Parathyroid adenoma (tissue), 2 donors: ENCODE results near the gene TRAFD1.

Source experiments
- H2AFZ ChIP-seq: fragments of 300-600 bp; sonication (generic); one replicate; pipeline ENCODE4 v1.7.0; 2017; ENCODE audit warnings: antibody characterized with exemption, mild to moderate bottlenecking
- H3K27ac ChIP-seq: fragments of 300-600 bp; sonication (generic); one replicate; pipeline ENCODE4 v1.7.0; 2017
- H3K27me3 ChIP-seq: fragments of 300-600 bp; sonication (generic); one replicate; pipeline ENCODE4 v1.7.0; 2017; ENCODE audit warnings: low read length; ENCODE audit not compliant: control insufficient read depth, insufficient read depth
- H3K36me3 ChIP-seq: fragments of 300-600 bp; sonication (generic); one replicate; pipeline ENCODE4 v1.7.0; 2017; ENCODE audit warnings: low read length; ENCODE audit not compliant: control insufficient read depth, insufficient read depth
- H3K4me1 ChIP-seq: fragments of 300-600 bp; sonication (generic); one replicate; pipeline ENCODE4 v1.7.0; 2017; ENCODE audit warnings: control low read depth
- H3K4me2 ChIP-seq: fragments of 300-600 bp; sonication (generic); one replicate; pipeline ENCODE4 v1.7.0; 2017; ENCODE audit warnings: low read length
- H3K4me3 ChIP-seq: fragments of 300-600 bp; sonication (generic); one replicate; pipeline ENCODE4 v1.7.0; 2017; ENCODE audit warnings: low read depth, low read length
- H3K79me2 ChIP-seq: fragments of 300-600 bp; sonication (generic); one replicate; pipeline ENCODE4 v1.7.0; 2017; ENCODE audit warnings: control low read depth
- H3K9ac ChIP-seq: fragments of 300-600 bp; sonication (generic); one replicate; pipeline ENCODE4 v1.7.0; 2017; ENCODE audit warnings: mild to moderate bottlenecking
- H3K9me3 ChIP-seq: fragments of 300-600 bp; sonication (generic); one replicate; pipeline ENCODE4 v1.7.0; 2017; ENCODE audit warnings: low read length; ENCODE audit not compliant: control insufficient read depth
- TF ChIP-seq, protein P1 (sequence below): fragments of 300-600 bp; sonication (generic); IDR thresholded peaks from one replicate; pipeline ENCODE4 v1.7.0; 2017; ENCODE audit warnings: antibody characterized with exemption, mild to moderate bottlenecking
- donor health status: primary hyperparathyroidism.

The TRAFD1 gene

GRCh38 chr12:112160611-112161010 is 35.3 kb downstream of the TRAFD1 start:
- Histone ChIP-seq H3K9ac (no peak overlapping the region), H3K27ac (no peak overlapping the region), H3K27me3 (no peaks in the 10 kb centered on the region), H2AFZ (no peak overlapping the region), H3K36me3 (no peaks in the 10 kb centered on the region), H3K79me2 (no peaks in the 10 kb centered on the region), H3K4me1 (no peaks in the 10 kb centered on the region), H3K4me3 (no peak overlapping the region), H3K4me2 (no peak overlapping the region), H3K9me3 (no peaks in the 10 kb centered on the region)
- TF ChIP-seq, protein P1, sequence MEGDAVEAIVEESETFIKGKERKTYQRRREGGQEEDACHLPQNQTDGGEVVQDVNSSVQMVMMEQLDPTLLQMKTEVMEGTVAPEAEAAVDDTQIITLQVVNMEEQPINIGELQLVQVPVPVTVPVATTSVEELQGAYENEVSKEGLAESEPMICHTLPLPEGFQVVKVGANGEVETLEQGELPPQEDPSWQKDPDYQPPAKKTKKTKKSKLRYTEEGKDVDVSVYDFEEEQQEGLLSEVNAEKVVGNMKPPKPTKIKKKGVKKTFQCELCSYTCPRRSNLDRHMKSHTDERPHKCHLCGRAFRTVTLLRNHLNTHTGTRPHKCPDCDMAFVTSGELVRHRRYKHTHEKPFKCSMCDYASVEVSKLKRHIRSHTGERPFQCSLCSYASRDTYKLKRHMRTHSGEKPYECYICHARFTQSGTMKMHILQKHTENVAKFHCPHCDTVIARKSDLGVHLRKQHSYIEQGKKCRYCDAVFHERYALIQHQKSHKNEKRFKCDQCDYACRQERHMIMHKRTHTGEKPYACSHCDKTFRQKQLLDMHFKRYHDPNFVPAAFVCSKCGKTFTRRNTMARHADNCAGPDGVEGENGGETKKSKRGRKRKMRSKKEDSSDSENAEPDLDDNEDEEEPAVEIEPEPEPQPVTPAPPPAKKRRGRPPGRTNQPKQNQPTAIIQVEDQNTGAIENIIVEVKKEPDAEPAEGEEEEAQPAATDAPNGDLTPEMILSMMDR, result no peak

GRCh38 chr12:112161711-112162110 is 36.4 kb downstream of the TRAFD1 start:
- Histone ChIP-seq H3K27ac (no peak overlapping the region), H3K4me3 (no peak overlapping the region), H3K27me3 (no peaks in the 10 kb centered on the region), H3K79me2 (no peaks in the 10 kb centered on the region), H3K36me3 (no peaks in the 10 kb centered on the region), H3K4me1 (no peaks in the 10 kb centered on the region), H3K4me2 (no peak overlapping the region), H2AFZ (no peak overlapping the region), H3K9ac (no peak overlapping the region), H3K9me3 (no peaks in the 10 kb centered on the region)
- TF ChIP-seq, protein P1, result no peak

GRCh38 chr12:112162241-112162790 is 37.0 kb downstream of the TRAFD1 start:
- Histone ChIP-seq H3K36me3 (no peaks in the 10 kb centered on the region), H3K79me2 (no peaks in the 10 kb centered on the region), H3K4me3 (no peak overlapping the region), H3K4me1 (no peaks in the 10 kb centered on the region), H3K4me2 (no peak overlapping the region), H2AFZ (no peak overlapping the region), H3K9ac (no peak overlapping the region), H3K27ac (no peak overlapping the region), H3K9me3 (no peaks in the 10 kb centered on the region), H3K27me3 (no peaks in the 10 kb centered on the region)
- TF ChIP-seq, protein P1, result no peak

DNA sequence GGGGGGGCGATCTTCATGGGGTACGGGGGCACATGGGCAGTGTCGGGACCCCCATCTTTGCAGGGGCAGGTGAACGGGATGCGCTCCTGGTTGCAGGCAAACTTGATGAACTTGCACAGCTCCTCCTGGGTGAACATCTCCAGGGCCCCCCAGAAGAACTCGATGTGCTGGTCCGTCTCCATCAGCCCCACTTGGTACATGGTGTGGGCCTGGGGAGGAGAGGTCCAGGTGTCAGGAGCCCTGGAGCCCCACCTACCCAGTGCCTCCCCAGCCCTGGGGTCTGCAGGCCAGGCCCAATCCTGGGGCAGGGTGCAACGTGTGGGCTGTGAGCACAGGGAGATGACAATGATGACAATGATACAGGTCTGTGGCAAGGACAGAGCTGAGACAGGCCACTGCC is 37.7 kb downstream of the TRAFD1 start:
- Histone ChIP-seq H3K4me1 (no peaks in the 10 kb centered on the region), H3K79me2 (no peaks in the 10 kb centered on the region), H3K27ac (no peak overlapping the region), H3K27me3 (no peaks in the 10 kb centered on the region), H3K36me3 (no peaks in the 10 kb centered on the region), H3K4me3 (no peak overlapping the region), H3K4me2 (no peak overlapping the region), H2AFZ (no peak overlapping the region), H3K9ac (no peak overlapping the region), H3K9me3 (no peaks in the 10 kb centered on the region)
- TF ChIP-seq, protein P1, result no peak

DNA sequence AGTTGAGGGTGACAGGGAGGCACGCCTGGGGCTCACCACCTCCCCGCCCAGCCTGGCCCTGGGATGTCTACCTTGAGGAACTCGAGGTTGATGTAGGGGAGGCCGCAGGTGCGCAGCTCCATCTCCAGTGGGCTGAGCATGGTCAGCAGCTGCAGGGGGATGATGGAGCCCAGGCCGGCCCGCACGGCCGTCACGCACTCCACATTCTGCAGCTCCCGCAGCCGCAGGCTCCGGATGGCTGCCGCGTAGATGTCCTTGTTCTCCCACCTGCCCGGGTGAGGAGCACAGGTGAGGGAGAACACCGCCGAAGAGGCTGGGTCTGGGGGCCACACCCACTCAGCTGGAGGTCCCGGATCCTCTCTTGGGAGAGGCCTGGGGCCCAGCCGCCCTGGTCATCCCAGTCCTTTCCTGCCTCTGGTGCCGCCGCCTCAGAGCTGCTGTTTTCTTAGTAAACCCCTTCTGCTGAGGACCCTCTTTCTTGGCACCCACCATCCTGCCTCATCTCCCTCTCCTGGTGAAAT is 38.2 kb downstream of the TRAFD1 start:
- no peaks in the 10 kb centered on the region for H3K9me3 ChIP-seq
- no peaks in the 10 kb centered on the region for H3K4me1 ChIP-seq
- TF ChIP-seq, protein P1, result no peak
- H3K36me3 ChIP-seq, result no peaks in the 10 kb centered on the region
- H3K27ac ChIP-seq, result no peak overlapping the region
- H3K9ac ChIP-seq, result no peak overlapping the region
- no peak overlapping the region for H3K4me2 ChIP-seq
- H3K79me2 ChIP-seq, result no peaks in the 10 kb centered on the region
- H2AFZ ChIP-seq, result no peak overlapping the region
- H3K27me3 ChIP-seq, result no peaks in the 10 kb centered on the region
- no peak overlapping the region for H3K4me3 ChIP-seq
